GM18951 (cell line): ENCODE measurements around the gene CDKN2AIP.
"Not testable (repeated sequence)": the region's sequence is repeated elsewhere in the genome, so short reads cannot be mapped to it uniquely, and the experiment has no call there.

Experiments
- POLR2A ChIP-seq: IDR thresholded peaks from 4 replicates; pipeline ENCODE4 v1.6.1; 2011; ENCODE audit warnings: mild to moderate bottlenecking; ENCODE audit not compliant: insufficient read length, insufficient read depth; ENCODE audit errors: extremely low read depth
- in situ Hi-C: fragments of 300-500 bp; cut with MboI; formaldehyde crosslinking; loops from one replicate; pipeline ENCODE4 v1.12.0; 2022; ENCODE audit warnings: low sequenced_read_pairs, mixed read lengths, inconsistent platforms; ENCODE audit not compliant: unreplicated experiment

Gene CDKN2AIP

GRCh38 chr4:183429489-183429888 lies 14.9 kb upstream of the CDKN2AIP start:
- no peak for TF ChIP-seq POLR2A
- in situ Hi-C loops, result no loop called here

- in situ Hi-C loops, result no loop called here
- TF ChIP-seq POLR2A, result no peak
Measured at GRCh38 chr4:183430317-183430993, 14.0 kb upstream of the CDKN2AIP start.

- in situ Hi-C loops, result no loop called here
- no peak for TF ChIP-seq POLR2A
Measured at GRCh38 chr4:183430994-183431347, 13.5 kb upstream of the CDKN2AIP start.

GRCh38 chr4:183431614-183432013 lies 12.8 kb upstream of the CDKN2AIP start:
- in situ Hi-C loops, result no loop called here
- TF ChIP-seq POLR2A, result no peak

- in situ Hi-C loops, result not testable (repeated sequence)
Measured at GRCh38 chr4:183433183-183433582, 11.3 kb upstream of the CDKN2AIP start.

GRCh38 chr4:183434264-183434663 lies 10.2 kb upstream of the CDKN2AIP start:
- TF ChIP-seq POLR2A, result no peak

GRCh38 chr4:183434666-183435190 lies 9.7 kb upstream of the CDKN2AIP start:
- TF ChIP-seq POLR2A, result no peak
- in situ Hi-C loops, result no loop called here

More at GRCh38 chr4:183434264-183434663, 10.2 kb upstream of the CDKN2AIP start:
- in situ Hi-C loops, result no loop called here

- TF ChIP-seq POLR2A, result no peak
- in situ Hi-C loops, result no loop called here
Measured at GRCh38 chr4:183435803-183436202, 8.6 kb upstream of the CDKN2AIP start.

- no peak for TF ChIP-seq POLR2A
- in situ Hi-C loops, result no loop called here
Measured at GRCh38 chr4:183436417-183436816, 8.0 kb upstream of the CDKN2AIP start.

- in situ Hi-C loops, result no loop called here
- no peak for TF ChIP-seq POLR2A
Measured at GRCh38 chr4:183437452-183437851, 7.0 kb upstream of the CDKN2AIP start.

- in situ Hi-C loops, result no loop called here
- no peak for TF ChIP-seq POLR2A
Measured at GRCh38 chr4:183438458-183439113, 5.8 kb upstream of the CDKN2AIP start.

- in situ Hi-C loops, result no loop called here
- no peak for TF ChIP-seq POLR2A
Measured at GRCh38 chr4:183441276-183441675, 3.2 kb upstream of the CDKN2AIP start.

GRCh38 chr4:183443655-183444213 lies 702 bp upstream of the CDKN2AIP start:
- in situ Hi-C loops, result no loop called here
- TF ChIP-seq POLR2A, result no peak

- no peak for TF ChIP-seq POLR2A
Measured at GRCh38 chr4:183445097-183445428, 627 bp downstream of the CDKN2AIP start.

More at GRCh38 chr4:183445097-183445428, 627 bp downstream of the CDKN2AIP start:
- in situ Hi-C loops, result no loop called here
